Measurements from ENCODE around the gene UBE3C.

UBE3C gene

DNA sequence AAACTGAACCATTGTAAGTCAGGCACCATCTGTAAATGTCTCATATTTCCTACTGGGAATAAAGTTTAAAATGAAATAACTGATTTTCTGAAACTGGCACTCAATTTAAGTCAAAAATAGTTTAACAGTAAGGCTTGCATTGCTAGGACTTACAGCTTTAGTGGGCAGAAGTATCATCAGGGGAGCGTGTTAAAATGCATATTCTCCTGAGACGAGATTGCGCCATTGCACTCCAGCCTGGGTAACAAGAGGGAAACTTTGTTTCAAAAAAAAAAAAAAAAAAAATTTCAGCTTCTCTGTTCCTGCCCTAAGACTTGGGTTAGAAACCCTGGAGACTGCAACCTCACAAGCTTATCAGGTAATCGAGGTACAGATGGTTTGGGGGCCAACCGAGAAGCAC is 65.4 kb downstream of the UBE3C start:
- in situ Hi-C loops (cut with HindIII; ENCODE audit: low pct_ligation_motif_present, low sequenced_read_pairs): no loop called here
- TF ChIP-seq, protein P1, sequence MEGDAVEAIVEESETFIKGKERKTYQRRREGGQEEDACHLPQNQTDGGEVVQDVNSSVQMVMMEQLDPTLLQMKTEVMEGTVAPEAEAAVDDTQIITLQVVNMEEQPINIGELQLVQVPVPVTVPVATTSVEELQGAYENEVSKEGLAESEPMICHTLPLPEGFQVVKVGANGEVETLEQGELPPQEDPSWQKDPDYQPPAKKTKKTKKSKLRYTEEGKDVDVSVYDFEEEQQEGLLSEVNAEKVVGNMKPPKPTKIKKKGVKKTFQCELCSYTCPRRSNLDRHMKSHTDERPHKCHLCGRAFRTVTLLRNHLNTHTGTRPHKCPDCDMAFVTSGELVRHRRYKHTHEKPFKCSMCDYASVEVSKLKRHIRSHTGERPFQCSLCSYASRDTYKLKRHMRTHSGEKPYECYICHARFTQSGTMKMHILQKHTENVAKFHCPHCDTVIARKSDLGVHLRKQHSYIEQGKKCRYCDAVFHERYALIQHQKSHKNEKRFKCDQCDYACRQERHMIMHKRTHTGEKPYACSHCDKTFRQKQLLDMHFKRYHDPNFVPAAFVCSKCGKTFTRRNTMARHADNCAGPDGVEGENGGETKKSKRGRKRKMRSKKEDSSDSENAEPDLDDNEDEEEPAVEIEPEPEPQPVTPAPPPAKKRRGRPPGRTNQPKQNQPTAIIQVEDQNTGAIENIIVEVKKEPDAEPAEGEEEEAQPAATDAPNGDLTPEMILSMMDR (IDR thresholded peaks at IDR 0.05; ENCODE audit: low read depth, low read length, missing control alignments): no peak

GRCh38 chr7:157205438-157205837 is 66.7 kb downstream of the UBE3C start:
- TF ChIP-seq, protein P1 (IDR thresholded peaks at IDR 0.05; ENCODE audit: low read depth, low read length, missing control alignments): no peak
- in situ Hi-C loops (cut with HindIII; ENCODE audit: low pct_ligation_motif_present, low sequenced_read_pairs): no loop called here
- H3K36me3 ChIP-seq (replicated peaks): peaks cover 33% of the 10 kb centered on the region
- H3K4me3 ChIP-seq (ENCODE audit: low read depth, low read length): no peak overlapping the region
- DNase-seq: no peak
- no peak overlapping the region for H3K27ac ChIP-seq
- no peaks in the 10 kb centered on the region for H3K27me3 ChIP-seq (replicated peaks)

More for the DNA sequence above, 65.4 kb downstream of the UBE3C start:
- H3K4me3 ChIP-seq (ENCODE audit: low read depth, low read length): no peak overlapping the region
- H3K27ac ChIP-seq: no peak overlapping the region
- H3K36me3 ChIP-seq (replicated peaks): peaks cover 33% of the 10 kb centered on the region
- no peaks in the 10 kb centered on the region for H3K27me3 ChIP-seq (replicated peaks)
- no peak for DNase-seq

- in situ Hi-C loops (cut with HindIII; ENCODE audit: low pct_ligation_motif_present, low sequenced_read_pairs): no loop called here
- H3K27ac ChIP-seq: no peak overlapping the region
- TF ChIP-seq, protein P1 (IDR thresholded peaks at IDR 0.05; ENCODE audit: low read depth, low read length, missing control alignments): no peak
- no peak for DNase-seq
- peaks cover 33% of the 10 kb centered on the region for H3K36me3 ChIP-seq (replicated peaks)
- no peak overlapping the region for H3K4me3 ChIP-seq (ENCODE audit: low read depth, low read length)
- no peaks in the 10 kb centered on the region for H3K27me3 ChIP-seq (replicated peaks)
Measured at GRCh38 chr7:157208571-157209413, 70.1 kb downstream of the UBE3C start.

GRCh38 chr7:157210682-157211081 is 72.0 kb downstream of the UBE3C start:
- Histone ChIP-seq H3K27ac (no peak overlapping the region), H3K36me3 (replicated peaks) (peaks cover 29% of the 10 kb centered on the region), H3K4me3 (ENCODE audit: low read depth, low read length) (no peak overlapping the region), H3K27me3 (replicated peaks) (no peaks in the 10 kb centered on the region)
- TF ChIP-seq, protein P1 (IDR thresholded peaks at IDR 0.05; ENCODE audit: low read depth, low read length, missing control alignments): no peak
- in situ Hi-C loops (cut with HindIII; ENCODE audit: low pct_ligation_motif_present, low sequenced_read_pairs): no loop called here
- DNase-seq: no peak

GRCh38 chr7:157211690-157212089 is 73.0 kb downstream of the UBE3C start:
- peaks cover 28% of the 10 kb centered on the region for H3K36me3 ChIP-seq (replicated peaks)
- in situ Hi-C loops (cut with HindIII; ENCODE audit: low pct_ligation_motif_present, low sequenced_read_pairs): no loop called here
- no peaks in the 10 kb centered on the region for H3K27me3 ChIP-seq (replicated peaks)
- peak; percentile 87 for DNase-seq
- peak overlapping the region; percentile 54 for H3K27ac ChIP-seq
- TF ChIP-seq, protein P1 (IDR thresholded peaks at IDR 0.05; ENCODE audit: low read depth, low read length, missing control alignments): no peak
- H3K4me3 ChIP-seq (ENCODE audit: low read depth, low read length): no peak overlapping the region
